Stimulated activated CD4-positive, alpha-beta T cell treated with anti-CD3 and anti-CD28 coated beads, Interleukin-2, amount 100 ng/mL, for 4 hours (primary cell): ENCODE measurements around the gene UGT1A5.
"Not testable (repeated sequence)": the region's sequence is repeated elsewhere in the genome, so short reads cannot be mapped to it uniquely, and the experiment has no call there.

Experiments
- DNase-seq: peaks from one replicate; pipeline ENCODE4 v3.0.0-alpha.2; 2020; ENCODE audit warnings: low read depth

The UGT1A5 gene

DNA sequence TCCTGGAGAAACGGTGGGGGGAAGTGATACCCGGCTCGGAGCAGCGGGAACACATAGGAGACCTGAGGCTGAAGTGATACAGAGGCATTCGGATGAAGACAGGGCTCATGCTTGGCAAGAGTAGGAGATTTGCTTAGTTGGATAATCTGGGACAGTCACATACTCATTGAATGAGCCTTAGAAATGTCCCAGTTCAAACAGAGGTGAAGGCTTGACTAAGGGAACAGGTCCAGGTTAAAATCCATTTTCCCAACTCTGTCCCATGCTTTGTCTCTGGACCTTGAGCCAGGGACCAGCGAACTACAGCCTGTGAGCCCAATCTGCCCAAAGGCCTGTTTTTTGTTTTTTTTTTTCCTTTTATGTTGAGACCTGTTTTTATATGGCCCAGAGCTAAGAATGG is 18.7 kb upstream of the UGT1A5 start:
- no peak for DNase-seq

DNA sequence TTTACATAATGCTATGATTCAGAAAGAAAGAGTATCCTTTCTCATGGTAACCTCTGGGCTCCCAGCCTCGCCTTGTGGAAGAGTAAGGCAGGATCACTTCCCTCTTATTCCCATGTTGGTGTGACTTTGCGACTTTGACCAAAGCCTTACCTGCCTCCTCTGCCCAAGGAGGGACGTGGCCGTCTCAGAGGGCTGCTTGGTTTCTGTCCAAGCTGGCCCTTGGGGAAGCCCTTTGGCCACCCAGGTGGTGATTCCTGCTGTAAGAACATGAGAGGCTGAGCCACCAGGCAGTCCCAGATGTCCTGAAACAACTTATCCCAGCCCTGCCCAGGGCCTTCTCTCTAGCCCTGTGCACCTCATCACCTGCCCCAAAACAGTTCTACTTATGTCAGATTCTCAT is 14.0 kb upstream of the UGT1A5 start:
- no peak for DNase-seq

DNA sequence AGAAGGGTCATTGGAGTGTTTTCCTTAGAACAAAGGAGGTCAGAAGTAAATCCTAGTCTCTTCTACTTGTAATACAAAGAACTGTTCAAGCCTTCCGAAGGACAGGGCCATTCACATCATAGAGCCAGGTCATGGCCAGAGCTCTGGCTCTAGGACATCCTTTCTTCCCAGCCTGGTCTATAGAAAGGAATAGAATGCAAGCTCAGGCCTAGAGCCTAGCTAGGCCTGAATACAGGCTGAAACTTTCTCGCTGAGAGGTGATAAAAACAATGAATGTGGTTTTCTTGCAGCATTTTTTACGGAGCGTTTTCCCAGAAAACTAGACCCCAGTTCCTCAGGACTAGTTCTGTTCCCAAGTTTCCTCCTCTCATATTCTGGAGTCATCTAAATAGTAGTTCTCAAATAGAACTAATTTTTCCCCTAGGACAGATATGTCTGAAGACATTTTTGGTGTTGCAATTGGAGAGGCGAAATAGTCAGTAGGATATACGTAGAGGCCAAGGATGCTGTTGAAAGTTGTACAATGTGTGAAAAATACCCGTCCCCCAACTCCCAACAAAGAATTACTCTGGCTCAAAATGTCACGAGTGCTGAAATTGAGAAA is 13.2 kb upstream of the UGT1A5 start:
- no peak for DNase-seq

DNA sequence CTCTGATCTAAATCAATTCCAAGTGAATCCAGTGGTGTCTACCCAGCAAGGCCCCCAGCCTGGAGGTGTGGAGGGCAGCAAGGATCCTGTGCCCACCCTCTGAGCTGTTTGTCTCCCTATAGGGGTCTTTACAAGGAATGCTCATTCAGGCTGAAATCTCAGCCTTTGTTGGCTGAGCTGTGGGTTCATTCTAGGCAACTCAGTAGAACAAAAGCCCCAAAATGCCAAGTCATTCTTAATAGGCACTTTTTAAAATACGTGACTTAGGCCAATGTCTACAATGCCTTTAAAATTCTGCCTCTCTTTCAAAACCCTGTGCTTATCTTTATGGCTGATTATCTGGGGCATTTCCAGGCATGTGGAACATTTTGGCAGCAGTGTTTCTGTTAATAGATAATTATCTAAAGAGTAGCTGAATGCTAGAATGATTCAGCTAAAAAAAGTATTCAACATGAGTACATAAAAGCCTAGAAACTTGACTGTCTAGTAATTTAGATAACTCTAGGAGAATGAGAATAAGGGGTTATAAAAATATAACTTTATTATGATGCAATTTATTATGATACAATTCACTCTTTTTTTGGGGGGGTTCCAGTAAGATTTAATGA is 12.6 kb upstream of the UGT1A5 start:
- DNase-seq: no peak

DNA sequence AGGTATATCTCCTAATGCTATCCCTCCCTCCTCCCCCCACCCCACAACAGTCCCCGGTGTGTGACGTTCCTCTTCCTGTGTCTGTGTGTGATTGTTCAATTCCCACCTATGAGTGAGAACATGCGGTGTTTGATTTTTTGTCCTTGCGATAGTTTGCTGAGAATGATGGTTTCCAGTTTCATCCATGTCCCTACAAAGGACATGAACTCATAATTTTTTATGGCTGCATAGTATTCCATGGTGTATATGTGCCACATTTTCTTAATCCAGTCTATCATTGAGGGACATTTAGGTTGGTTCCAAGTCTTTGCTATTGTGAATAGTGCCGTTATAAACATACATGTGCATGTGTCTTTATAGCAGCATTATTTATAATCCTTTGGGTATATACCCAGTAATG is 11.9 kb upstream of the UGT1A5 start:
- DNase-seq: not testable (repeated sequence)

DNA sequence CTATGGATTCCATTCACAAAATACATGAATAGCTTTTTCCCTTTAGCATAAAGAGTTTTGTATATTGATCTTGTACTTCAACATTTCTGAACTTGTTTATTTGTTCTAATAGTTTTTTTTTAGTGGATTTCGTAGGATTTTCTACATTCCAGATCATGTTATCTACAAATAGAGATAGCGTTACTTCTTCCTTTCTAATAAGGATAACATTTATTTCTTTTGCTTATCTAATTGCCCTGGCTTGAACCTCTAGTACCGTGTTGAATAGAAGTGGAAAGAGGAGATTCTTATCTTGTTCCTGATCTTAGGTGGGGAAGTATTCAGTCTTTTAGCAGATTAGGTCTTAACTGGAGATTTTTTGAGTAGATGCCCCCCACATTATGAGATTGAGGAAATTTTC is 10.5 kb upstream of the UGT1A5 start:
- DNase-seq: no peak

DNA sequence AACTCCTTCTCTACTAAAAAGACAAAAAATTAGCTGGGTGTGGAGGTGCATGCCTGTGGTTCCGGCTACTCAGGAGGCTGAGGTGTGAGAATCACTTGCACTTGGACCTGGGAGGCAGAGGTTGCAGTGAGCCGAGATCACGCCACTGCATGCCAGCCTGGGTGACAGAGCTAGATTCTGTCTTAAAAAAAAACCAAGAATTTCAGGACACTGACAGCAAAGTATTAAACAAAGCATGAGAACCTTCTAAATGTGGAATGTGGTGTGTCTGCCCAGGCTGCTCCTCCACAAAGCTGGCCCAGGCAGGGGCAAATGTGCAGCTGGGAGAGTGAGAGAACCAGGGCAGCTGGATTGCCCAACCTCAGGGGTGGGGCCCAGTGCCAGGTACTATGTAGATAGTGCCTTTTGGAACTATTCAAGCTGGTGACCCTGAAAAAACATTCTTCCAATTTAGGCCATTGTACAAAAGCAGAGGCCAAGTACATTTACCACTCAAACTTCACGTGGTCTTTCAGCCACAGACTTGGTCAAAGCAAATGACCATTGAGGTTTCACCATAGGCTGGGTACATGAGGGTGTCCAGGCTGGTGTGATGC is 6.7 kb upstream of the UGT1A5 start:
- no peak for DNase-seq

DNA sequence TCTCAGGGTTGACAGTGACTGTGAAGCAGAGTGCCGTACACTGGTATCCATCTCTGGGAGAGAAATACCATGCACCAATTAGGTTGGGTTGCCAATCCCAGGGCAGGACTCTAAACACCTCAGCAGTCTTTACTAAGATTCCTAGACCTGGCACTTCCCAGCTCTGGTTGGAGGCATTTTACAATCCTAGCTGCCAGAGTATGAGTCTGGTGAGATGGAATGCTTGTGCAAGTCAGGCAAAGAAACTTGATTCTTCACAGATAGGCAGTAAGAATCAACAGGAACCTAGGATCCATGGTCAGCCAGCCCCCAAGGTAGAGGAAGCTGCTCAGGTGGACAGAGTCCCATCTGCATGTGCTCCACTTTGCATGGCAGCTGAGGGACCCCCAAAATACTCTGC is 6.0 kb upstream of the UGT1A5 start:
- DNase-seq: no peak

DNA sequence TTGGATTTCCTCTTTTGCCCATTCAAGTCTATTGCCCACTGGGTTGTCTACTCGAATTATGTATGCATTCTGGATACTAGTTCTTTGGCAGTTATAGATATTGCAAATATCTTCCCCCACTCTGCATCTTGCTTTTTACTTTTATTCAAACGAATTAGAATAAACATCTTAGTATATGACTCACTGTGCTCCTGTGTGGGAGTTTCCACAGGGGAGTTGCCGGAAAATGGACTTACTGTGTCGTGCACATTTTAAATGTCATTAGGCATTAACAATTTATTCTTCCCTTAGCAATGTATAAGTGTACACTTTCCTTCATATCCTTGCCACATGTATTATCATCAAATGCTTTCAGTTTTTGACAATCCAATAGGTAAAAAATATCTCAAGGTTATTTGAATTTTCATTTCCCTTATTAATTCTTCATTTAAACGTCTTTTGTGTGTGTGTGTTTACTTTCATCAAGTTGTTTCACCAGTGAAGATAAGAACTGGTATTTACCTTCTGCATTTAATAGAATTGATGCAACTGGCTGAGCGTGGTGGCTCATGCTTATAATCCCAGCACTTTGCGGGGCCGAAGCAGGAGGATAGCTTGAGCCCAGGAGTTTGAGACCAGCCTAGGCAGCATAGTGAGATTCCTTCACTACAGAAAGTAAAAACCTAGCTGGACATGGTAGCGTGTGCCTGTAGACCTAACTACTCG is 4.6 kb upstream of the UGT1A5 start:
- DNase-seq: no peak

DNA sequence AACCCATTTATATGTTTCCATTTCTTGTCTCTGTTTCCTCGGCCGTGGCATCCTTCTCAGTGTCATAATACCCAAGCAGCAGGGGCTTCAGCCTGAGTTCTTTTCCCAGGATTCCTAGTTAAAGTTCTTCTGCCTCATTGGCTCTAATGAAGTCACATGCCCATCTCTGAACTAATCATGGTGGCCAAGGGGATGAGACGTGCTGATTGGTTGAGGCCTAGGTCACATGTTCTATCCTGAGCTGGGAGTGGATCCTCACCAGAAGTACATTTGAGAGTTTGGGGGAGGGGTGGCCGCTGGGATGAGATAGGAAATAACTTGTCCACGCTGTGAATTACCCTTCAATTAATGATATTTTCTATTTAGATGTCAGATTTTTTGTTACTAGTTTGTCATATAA is 3.8 kb upstream of the UGT1A5 start:
- no peak for DNase-seq

DNA sequence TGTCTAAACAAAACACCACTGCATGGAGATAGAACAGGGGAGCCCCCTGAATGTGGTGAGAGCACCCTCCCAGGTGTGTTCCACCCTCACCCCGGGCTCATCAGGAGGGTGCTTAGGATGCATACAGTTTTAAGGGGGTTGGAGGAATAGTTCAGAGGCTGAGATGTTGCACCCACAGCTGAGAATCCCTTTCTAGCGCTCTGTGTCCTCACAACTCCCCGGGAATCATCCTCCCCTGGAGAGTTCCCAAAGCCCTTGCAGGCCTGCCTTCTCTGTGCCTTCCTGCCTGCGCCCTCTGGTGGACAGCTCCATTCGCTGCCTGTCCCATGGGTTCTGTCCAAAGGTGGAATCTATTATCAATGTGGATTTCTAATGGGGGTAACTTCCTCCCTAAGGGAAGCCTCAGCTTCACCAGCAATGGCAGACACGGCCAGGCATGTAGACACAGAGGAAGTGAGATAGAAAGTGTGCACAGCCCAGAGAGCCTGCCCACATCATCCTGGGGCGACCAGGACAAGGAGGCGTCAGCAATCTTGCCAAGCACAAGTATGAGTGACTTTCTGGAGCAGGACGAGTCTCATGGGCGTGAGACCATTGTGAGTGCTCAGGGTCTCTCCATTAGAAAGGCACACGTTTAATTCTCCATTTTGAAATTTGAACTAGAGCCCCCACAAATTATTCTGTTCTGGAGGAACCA is 1.2 kb upstream of the UGT1A5 start:
- peak; percentile 37 for DNase-seq

DNA sequence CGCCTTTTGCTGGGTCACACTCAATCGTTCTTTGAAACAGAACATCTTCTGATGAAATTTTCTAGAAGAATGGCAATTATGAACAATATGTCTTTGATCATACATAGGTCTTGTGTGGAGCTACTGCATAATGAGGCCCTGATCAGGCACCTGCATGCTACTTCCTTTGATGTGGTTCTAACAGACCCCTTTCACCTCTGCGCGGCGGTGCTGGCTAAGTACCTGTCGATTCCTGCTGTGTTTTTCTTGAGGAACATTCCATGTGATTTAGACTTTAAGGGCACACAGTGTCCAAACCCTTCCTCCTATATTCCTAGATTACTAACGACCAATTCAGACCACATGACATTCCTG is 532 bp downstream of the UGT1A5 start:
- DNase-seq: no peak

DNA sequence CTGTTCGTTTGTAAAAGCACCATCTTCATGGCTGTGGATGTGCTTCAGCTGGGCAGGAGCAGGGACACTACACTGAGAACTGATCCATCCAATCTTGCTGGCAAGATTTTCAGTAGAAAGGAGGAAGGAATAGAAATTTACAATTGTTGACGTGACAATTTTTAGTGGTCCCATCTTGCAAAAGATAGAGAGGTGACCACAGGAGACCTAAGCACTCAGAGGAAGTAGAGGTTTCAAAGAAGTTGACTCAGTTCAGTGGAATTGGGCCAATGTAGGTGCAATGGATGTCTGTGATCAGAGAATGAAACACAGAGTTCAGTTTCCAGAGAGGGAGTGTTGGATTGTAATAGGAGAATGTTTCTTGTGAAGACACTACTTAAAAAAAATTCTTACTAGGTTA is 1.4 kb downstream of the UGT1A5 start:
- DNase-seq: no peak

DNA sequence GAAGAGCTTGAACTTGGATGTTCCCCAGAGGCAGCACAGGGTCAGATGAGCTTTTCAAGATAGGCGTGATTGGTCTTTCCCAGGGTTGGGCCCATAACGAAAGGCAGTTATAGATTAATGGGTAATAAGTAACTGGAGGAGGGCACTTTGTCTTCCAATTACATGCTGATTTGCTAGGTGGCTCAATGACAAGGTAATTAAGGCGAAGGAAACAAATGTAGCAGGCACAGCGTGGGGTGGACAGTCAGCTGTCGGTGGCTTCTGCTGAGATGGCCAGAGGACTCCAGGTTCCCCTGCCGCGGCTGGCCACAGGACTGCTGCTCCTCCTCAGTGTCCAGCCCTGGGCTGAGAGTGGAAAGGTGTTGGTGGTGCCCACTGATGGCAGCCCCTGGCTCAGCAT is 5.8 kb downstream of the UGT1A5 start, which contains the start of gene UGT1A4:
Gene UGT1A4, plus strand, starts transcription at position 185 of the 400 bp plus-strand sequence. Its CDS starts 85 bp downstream, at position 270.
- no peak for DNase-seq

DNA sequence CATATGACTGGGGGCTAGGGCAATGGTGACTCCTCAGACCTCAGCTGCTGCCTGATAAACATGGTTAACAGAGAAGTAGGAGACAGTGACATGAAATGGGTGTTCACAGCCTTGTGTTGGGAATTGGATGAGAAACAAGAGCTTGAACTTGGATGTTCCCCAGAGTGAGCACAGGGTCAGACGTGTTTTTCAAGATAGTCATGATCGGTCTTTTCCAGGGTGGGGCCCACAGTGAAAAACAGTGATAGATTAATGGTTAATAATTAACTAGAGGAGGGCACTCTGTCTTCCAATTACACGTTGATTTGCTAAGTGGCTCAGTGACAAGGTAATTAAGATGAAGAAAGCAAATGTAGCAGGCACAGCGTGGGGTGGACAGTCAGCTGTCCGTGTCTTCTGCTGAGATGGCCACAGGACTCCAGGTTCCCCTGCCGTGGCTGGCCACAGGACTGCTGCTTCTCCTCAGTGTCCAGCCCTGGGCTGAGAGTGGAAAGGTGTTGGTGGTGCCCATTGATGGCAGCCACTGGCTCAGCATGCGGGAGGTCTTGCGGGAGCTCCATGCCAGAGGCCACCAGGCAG is 16.1 kb downstream of the UGT1A5 start, which contains the start of gene UGT1A3:
Gene UGT1A3, plus strand, starts transcription at position 320 of the 579 bp plus-strand sequence. Its CDS starts 85 bp downstream, at position 405.
- DNase-seq: no peak

DNA sequence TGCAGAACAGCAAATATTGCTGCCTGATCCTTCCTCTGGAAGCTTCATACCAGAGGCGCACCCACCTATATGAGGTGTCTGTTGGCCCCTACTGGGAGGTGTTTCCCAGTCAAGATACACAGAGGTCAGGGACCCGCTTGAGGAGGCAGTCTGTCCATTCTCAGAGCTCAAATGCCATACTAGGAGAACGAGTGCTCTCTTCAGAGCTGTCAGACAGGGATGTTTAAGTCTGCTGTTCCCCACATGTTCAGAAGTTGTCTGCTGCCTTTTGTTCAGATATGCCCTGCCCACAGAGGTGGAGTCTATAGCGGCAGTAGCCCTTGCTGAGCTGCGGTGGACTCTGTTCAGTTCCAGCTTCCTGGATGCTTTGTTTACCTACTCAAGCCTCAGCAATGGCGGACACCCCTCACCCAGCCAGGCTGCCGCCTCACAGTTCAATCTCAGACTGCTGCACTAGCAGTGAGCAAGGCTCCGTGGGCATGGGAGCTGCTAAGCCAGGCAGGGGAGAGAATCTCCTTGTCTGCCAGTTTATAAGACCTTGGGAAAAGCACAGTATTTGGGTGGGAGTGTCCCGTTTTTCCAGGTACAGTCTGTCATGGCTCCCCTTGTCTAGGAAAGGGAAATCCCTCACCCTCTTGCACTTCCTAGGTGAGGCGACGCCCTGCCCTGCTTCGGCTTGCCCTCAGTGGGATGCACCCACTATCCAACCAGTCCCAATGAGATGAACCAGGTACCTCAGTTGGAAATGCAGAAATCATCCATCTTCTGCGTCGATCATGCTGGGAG is 24.4 kb downstream of the UGT1A5 start:
- not testable (repeated sequence) for DNase-seq

DNA sequence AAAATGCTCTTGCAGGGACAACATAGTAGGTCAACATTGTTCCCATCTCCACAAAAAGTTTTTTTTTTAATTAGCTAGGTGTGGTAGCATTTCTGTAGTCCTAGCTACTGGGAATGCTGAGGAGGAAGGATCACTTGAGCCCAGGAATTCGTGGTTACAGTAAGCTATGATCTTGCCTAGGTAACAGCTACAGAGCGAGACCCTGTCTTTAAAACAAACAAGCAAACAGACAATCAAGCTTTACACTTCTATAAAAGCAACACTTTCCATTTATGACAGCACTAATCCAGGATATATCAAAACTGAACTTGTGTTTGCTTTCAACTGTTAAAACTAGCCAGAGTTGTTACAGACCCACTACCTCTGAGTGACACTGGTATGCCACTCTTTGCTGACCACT is 28.2 kb downstream of the UGT1A5 start:
- no peak for DNase-seq

DNA sequence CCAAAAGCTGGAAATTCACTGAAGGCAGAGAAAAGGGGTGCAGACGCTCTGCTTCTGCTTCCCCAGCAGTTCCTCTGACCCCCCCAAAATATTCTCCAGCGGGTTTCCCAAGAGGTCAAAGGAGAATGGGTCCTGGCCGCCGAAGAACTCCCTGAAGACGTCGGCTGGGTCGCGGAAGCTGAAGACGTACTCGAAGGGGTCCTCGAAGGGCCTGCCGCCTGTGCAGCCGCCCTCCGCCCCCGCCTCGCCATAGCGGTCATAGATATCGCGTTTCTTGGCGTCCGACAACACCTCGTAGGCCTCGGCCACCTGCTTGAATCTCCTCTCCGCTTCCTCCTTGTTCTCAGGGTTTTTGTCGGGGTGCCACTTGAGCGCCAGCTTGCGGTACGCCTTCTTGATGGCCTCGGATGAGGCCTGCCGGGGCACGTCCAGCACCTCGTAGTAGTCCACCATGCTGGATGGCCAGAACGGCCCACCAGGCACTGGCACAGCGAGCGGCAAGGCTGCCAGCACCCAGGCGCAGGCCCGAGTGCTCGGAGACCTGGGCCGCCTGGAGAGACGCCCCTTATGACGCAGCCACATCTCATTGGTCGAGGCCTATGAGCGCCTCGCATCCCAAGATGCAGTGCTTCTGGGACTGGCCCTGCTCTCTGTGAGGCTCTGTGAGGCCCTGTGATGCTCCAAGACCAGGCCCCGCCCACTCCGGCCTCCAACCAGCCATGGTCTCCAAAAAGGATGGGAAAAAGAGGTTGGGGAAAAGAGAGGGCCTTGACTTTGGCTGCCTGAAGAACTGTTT is 31.0 kb downstream of the UGT1A5 start:
- DNase-seq: no peak

DNA sequence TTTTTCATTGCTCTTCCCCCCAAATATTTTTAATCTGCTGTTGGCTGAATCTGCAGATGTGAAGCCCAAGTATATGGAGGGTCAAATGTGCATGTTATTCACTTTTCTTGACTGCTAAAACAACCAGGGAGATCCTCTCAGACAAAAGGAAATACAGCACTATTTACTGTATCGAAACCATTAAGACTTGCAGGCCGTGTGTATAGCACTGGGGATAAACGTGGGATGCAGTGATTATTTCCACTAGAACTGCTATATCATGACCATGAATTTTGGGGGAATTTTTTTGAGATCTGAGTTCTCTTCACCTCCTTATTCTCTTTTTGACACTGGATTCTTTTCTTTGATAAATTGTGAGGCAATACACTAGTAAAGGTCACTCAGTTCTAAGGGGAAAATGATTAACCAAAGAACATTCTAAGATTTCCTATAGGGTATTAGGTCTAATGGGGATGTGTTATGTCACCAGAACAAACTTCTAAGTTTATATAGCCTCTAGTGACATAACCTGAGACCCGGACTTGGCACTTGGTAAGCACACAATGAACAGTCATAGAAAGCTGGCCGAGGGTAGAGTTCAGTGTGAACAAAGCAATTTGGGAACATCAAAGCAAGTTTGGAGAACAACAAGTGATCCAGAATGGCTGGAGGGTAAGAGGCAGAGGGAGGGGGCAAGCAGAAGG is 32.5 kb downstream of the UGT1A5 start:
- DNase-seq: no peak

DNA sequence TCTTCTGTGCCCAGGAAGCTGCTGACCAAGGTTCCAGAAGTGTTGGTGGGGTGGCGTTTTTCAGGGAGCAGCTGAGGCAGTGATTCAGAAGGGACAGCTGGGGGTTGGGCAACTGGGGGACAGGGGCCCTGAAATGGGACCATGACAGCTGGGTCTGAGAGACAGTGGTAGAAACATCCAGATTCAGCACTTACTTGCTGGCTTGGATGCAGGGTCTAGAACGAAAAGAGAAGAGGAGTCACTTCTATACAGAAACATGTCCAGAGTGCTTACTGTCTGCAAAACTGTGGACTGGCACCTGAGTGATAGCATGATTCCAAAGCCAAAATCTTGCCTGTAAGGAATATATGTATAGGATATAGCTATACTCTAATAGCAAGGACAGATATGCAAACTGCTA is 33.1 kb downstream of the UGT1A5 start:
- DNase-seq: not testable (repeated sequence)
